RWPE1 (cell line): ENCODE results near the gene E2F7.

ENCODE experiments used
- CTCF ChIA-PET: fragments of 350-600 bp; sonication (Branson Sonifier 250); formaldehyde crosslinking; extraction: SDS; loops from one replicate; lab custom pipeline; 2021; lab: Yijun Ruan, JAX
- POLR2A ChIA-PET: fragments of 400-600 bp; formaldehyde crosslinking; extraction: SDS; loops from one replicate; lab custom pipeline; 2020; ENCODE audit warnings: antibody characterized with exemption; ENCODE audit not compliant: low non-redundant PET; lab: Yijun Ruan, JAX
- DNase-seq: peaks from one replicate; pipeline ENCODE4 v3.0.0; 2012; ENCODE audit warnings: low spot score
- H3K27ac ChIP-seq: fragments of 450-650 bp; 2 replicates; pipeline ENCODE4 v1.5.1; 2017
- CTCF ChIP-seq: fragments of 450-650 bp; conservative IDR thresholded peaks from 2 replicates; pipeline ENCODE4 v1.5.1; 2017; ENCODE audit warnings: low read depth, mild to moderate bottlenecking

The E2F7 gene

GRCh38 chr12:77019920-77020319 is 45.4 kb downstream of the E2F7 start:
- DNase-seq: no peak
- ChIA-PET POLR2A (no interaction called here), CTCF (interaction anchor here (1.4 to 2.1 kb wide), 2 partner anchors 9 to 67 kb away, joined by 7 to 9 read pairs; no protein-coding TSS in a partner anchor)
- no peak overlapping the region for H3K27ac ChIP-seq
- TF ChIP-seq CTCF: no peak

GRCh38 chr12:77016606-77017005 is 48.8 kb downstream of the E2F7 start:
- no peak overlapping the region for H3K27ac ChIP-seq
- ChIA-PET CTCF (interaction anchor here (0.6 kb wide), 1 partner anchor 10 kb away, joined by 3 read pairs; no protein-coding TSS in a partner anchor), POLR2A (no interaction called here)
- TF ChIP-seq CTCF: no peak
- no peak for DNase-seq

- no peak for TF ChIP-seq CTCF
- ChIA-PET CTCF (interaction anchor here (1.4 kb wide), 1 partner anchor 61 kb away, joined by 3 read pairs; no protein-coding TSS in a partner anchor), POLR2A (no interaction called here)
- no peak for DNase-seq
- H3K27ac ChIP-seq: no peak overlapping the region
These were observed 52.3 kb downstream of the E2F7 start for GRCh38 chr12:77013091-77013490.

GRCh38 chr12:77010691-77011548 is 54.4 kb downstream of the E2F7 start:
- TF ChIP-seq CTCF: peak; percentile 96
- no peak overlapping the region for H3K27ac ChIP-seq
- peak; percentile 74 for DNase-seq
- ChIA-PET CTCF (interaction anchor here (0.5 to 1.5 kb wide), 35 partner anchors 9 to 884 kb away, joined by 3 to 46 read pairs (median 4); no protein-coding TSS in a partner anchor), POLR2A (no interaction called here)

GRCh38 chr12:77007476-77007875 is 57.9 kb downstream of the E2F7 start:
- POLR2A ChIA-PET: no interaction called here
- no peak for DNase-seq
- no peak overlapping the region for H3K27ac ChIP-seq
- CTCF ChIA-PET: interaction anchor here (0.9 kb wide), 1 partner anchor 18 kb away, joined by 3 read pairs; no protein-coding TSS in a partner anchor
- TF ChIP-seq CTCF: no peak

GRCh38 chr12:77005611-77006098 is 59.7 kb downstream of the E2F7 start:
- POLR2A ChIA-PET: no interaction called here

More at GRCh38 chr12:77005611-77006098, 59.7 kb downstream of the E2F7 start:
- CTCF ChIA-PET: interaction anchor here (0.5 to 0.9 kb wide), 3 partner anchors 52 to 379 kb away, joined by 3 read pairs; no protein-coding TSS in a partner anchor
- no peak overlapping the region for H3K27ac ChIP-seq
- DNase-seq: no peak
- TF ChIP-seq CTCF: no peak
